SK-N-SH (cell line): ENCODE measurements around the gene LAMA4. TPM values are rescaled to one million over a fixed set of nuclear protein-coding genes. Genes with fewer than 3 reads are reported as not detected.

Source experiments
- CTCF ChIA-PET: fragments of 300-600, 350-600 bp; formaldehyde crosslinking; extraction: SDS; loops from one replicate; lab custom pipeline; 2021; lab: Yijun Ruan, JAX
- POLR2A ChIA-PET: fragments of 350-600 bp; sonication (Branson Sonifier 250); formaldehyde crosslinking; extraction: SDS; loops from one replicate; lab custom pipeline; 2020; ENCODE audit warnings: antibody characterized with exemption, inconsistent platforms; lab: Yijun Ruan, JAX
- DNase-seq: peaks from one replicate; pipeline ENCODE4 v3.0.0; 2012
- H2AFZ ChIP-seq: fragments of 200-600 bp; sonication (generic); 2 replicates; pipeline ENCODE4 v1.8.1; 2016; ENCODE audit warnings: antibody characterized with exemption, mild to moderate bottlenecking, low read depth
- H3F3A ChIP-seq: fragments of 200-600 bp; sonication (generic); replicated peaks from 2 replicates; pipeline ENCODE3; 2016; ENCODE audit warnings: antibody characterized with exemption, mild to moderate bottlenecking; ENCODE audit not compliant: insufficient read depth
- H3K27ac ChIP-seq, 2 experiments: fragments of 200-500 bp in 1 of 2; fragments of 200-600 bp in 1 of 2; sonication (Bioruptor generic) in 1 of 2; sonication (generic), shearing (Covaris generic) in 1 of 2; 2 replicates each; pipeline versions ENCODE4 v1.5.1 to v1.6.1; 2014 to 2016; ENCODE audit warnings: low read depth in 2 of 2, inconsistent platforms in 1 of 2, low read length in 1 of 2, mild to moderate bottlenecking in 1 of 2, mixed read lengths in 1 of 2
- H3K27me3 ChIP-seq: fragments of 200-600 bp; sonication (generic), shearing (Covaris generic); 2 replicates; pipeline ENCODE4 v1.6.1; 2016; ENCODE audit warnings: mixed run types; ENCODE audit not compliant: insufficient read depth
- H3K36me3 ChIP-seq, 2 experiments: fragments of 200-500 bp in 1 of 2; fragments of 200-600 bp in 1 of 2; sonication (Bioruptor generic) in 1 of 2; sonication (generic) in 1 of 2; replicated peaks in 1 of 2; 2 replicates each; pipeline versions ENCODE3 to v1.5.1; 2014 to 2016; ENCODE audit warnings: low read length in 1 of 2, mild to moderate bottlenecking in 1 of 2; ENCODE audit not compliant: insufficient read depth in 2 of 2, control insufficient read depth in 1 of 2
- H3K4me1 ChIP-seq, 2 experiments: fragments of 200-500 bp in 1 of 2; fragments of 200-600 bp in 1 of 2; sonication (Bioruptor generic) in 1 of 2; sonication (generic), shearing (Covaris generic) in 1 of 2; 2 replicates each; pipeline versions ENCODE4 v1.5.1 to v1.6.1; 2014 to 2016; ENCODE audit warnings: low read depth in 1 of 2, low read length in 1 of 2, mixed run types in 1 of 2; ENCODE audit not compliant: insufficient read depth in 2 of 2, control insufficient read depth in 1 of 2
- H3K4me2 ChIP-seq: fragments of 200-600 bp; sonication (generic), shearing (Covaris generic); 2 replicates; pipeline ENCODE4 v1.6.1; 2017; ENCODE audit warnings: mixed run types
- H3K4me3 ChIP-seq, 2 experiments: fragments of 200-500 bp in 1 of 2; fragments of 200-600 bp in 1 of 2; sonication (Bioruptor generic) in 1 of 2; sonication (generic), shearing (Covaris generic) in 1 of 2; 2 replicates each; pipeline versions ENCODE4 v1.5.1 to v1.8.1; 2014 to 2016; ENCODE audit warnings: low read depth in 2 of 2, inconsistent platforms in 1 of 2, low read length in 1 of 2, mild to moderate bottlenecking in 1 of 2, mixed read lengths in 1 of 2, moderate library complexity in 1 of 2
- H3K79me2 ChIP-seq: fragments of 200-600 bp; sonication (generic); 2 replicates; pipeline ENCODE4 v1.8.1; 2017; ENCODE audit warnings: mild to moderate bottlenecking; ENCODE audit not compliant: insufficient read depth
- H3K9ac ChIP-seq: fragments of 200-600 bp; sonication (generic); 2 replicates; pipeline ENCODE4 v1.6.1; 2017; ENCODE audit warnings: mixed run types
- H3K9me2 ChIP-seq: fragments of 200-600 bp; sonication (generic); 2 replicates; pipeline ENCODE4 v1.6.1; 2017; ENCODE audit warnings: mixed run types
- H3K9me3 ChIP-seq: fragments of 200-600 bp; sonication (generic); 2 replicates; pipeline ENCODE4 v1.6.1; 2017; ENCODE audit warnings: mixed run types, mild to moderate bottlenecking, moderate library complexity
- H4K20me1 ChIP-seq: fragments of 200-600 bp; sonication (generic); 2 replicates; pipeline ENCODE4 v1.6.1; 2017; ENCODE audit warnings: mild to moderate bottlenecking, mixed run types; ENCODE audit not compliant: insufficient read depth
- CHD2 ChIP-seq: fragments of 150-350 bp; IDR thresholded peaks from 2 replicates; pipeline ENCODE4 v1.6.1; 2018; ENCODE audit warnings: low read length; ENCODE audit not compliant: partially characterized antibody
- EP300 ChIP-seq, 2 experiments: IDR thresholded peaks; 2 replicates each; pipeline versions ENCODE4 v1.4.0 to v1.6.1; 2012; ENCODE audit warnings: borderline replicate concordance in 1 of 2, low read depth in 1 of 2, low read length in 1 of 2
- EZH2phosphoT487 ChIP-seq: fragments of 200-600 bp; sonication (generic); IDR thresholded peaks from 2 replicates; pipeline ENCODE4 v1.6.1; 2017; ENCODE audit warnings: low read depth, mixed run types, mild to moderate bottlenecking, antibody characterized with exemption, moderate library complexity, borderline replicate concordance
- FOXJ3 ChIP-seq: sonication (generic); formaldehyde crosslinking; IDR thresholded peaks from 2 replicates; pipeline ENCODE4 v1.5.1; 2020; ENCODE audit warnings: mild to moderate bottlenecking, missing genetic modification reagents
- FOXM1 ChIP-seq: IDR thresholded peaks from 2 replicates; pipeline ENCODE4 v1.4.0; 2012; ENCODE audit warnings: low read depth, mild to moderate bottlenecking
- GATA2 ChIP-seq: sonication (generic); formaldehyde crosslinking; IDR thresholded peaks from 2 replicates; pipeline ENCODE4 v1.5.0; 2020; ENCODE audit warnings: mild to moderate bottlenecking, missing genetic modification reagents
- JUND ChIP-seq: IDR thresholded peaks from 2 replicates; pipeline ENCODE4 v1.4.0; 2012
- MEF2A ChIP-seq: IDR thresholded peaks from 2 replicates; pipeline ENCODE4 v1.4.0; 2012; ENCODE audit warnings: low read depth, borderline replicate concordance
- NFIC ChIP-seq: IDR thresholded peaks from 2 replicates; pipeline ENCODE4 v1.4.0; 2012; ENCODE audit warnings: borderline replicate concordance
- NRF1 ChIP-seq: IDR thresholded peaks from 2 replicates; pipeline ENCODE4 v1.6.1; 2012; ENCODE audit warnings: low read depth, mild to moderate bottlenecking, low read length
- POLR2AphosphoS5 ChIP-seq: IDR thresholded peaks from 2 replicates; pipeline ENCODE4 v1.6.1; 2012; ENCODE audit warnings: low read depth, low read length
- RAD21 ChIP-seq: IDR thresholded peaks from 2 replicates; pipeline ENCODE4 v1.6.1; 2012; ENCODE audit warnings: mild to moderate bottlenecking, low read length
- RFX5 ChIP-seq: IDR thresholded peaks from 2 replicates; pipeline ENCODE4 v1.6.1; 2012; ENCODE audit warnings: mild to moderate bottlenecking, improper control_type of control experiment, low read length
- SIN3A ChIP-seq: IDR thresholded peaks from 2 replicates; pipeline ENCODE4 v1.6.1; 2012; ENCODE audit warnings: low read depth, mild to moderate bottlenecking, low read length, moderate library complexity, borderline replicate concordance
- TAF1 ChIP-seq: IDR thresholded peaks from 2 replicates; pipeline ENCODE4 v1.6.1; 2012; ENCODE audit warnings: low read depth, mild to moderate bottlenecking, low read length, moderate library complexity, borderline replicate concordance
- TCF12 ChIP-seq: IDR thresholded peaks from 2 replicates; pipeline ENCODE4 v1.4.0; 2012
- TEAD4 ChIP-seq: IDR thresholded peaks from 2 replicates; pipeline ENCODE4 v1.4.0; 2012; ENCODE audit warnings: mild to moderate bottlenecking, borderline replicate concordance; ENCODE audit not compliant: insufficient read depth
- WGBS: methylation state at CpG from one replicate; pipeline ENCODE4 v1.1.6; 2017; ENCODE audit warnings: low lambda C conversion rate; 5-methylcytosine and 5-hydroxymethylcytosine counted together
- polyA plus RNA-seq, 3 experiments: library from polyadenylated mRNA; depleted of rRNA; stranded (reverse); fragments of >200 nt; gene quantifications; 2 replicates each; pipeline ENCODE4 v1.2.3, GENCODE V29; 2012
- TF ChIP-seq, protein P1 (sequence below): fragments of 200-600 bp; sonication (generic); IDR thresholded peaks from 2 replicates; pipeline ENCODE4 v1.6.1; 2017; ENCODE audit warnings: antibody characterized with exemption, mild to moderate bottlenecking, moderate library complexity
- TF ChIP-seq, protein P2 (sequence below): IDR thresholded peaks from 2 replicates; pipeline ENCODE4 v1.4.0; 2012; ENCODE audit warnings: low read depth, borderline replicate concordance
- TF ChIP-seq, protein P3 (sequence below): IDR thresholded peaks from 2 replicates; pipeline ENCODE4; 2012
- TF ChIP-seq, protein P4 (sequence below): IDR thresholded peaks from 2 replicates; pipeline ENCODE4 v1.4.0; 2012; ENCODE audit warnings: low read depth

Gene LAMA4
- polyA plus RNA-seq, 1 of the 3 experiments (the other 2 are of a cell fraction): 9.4 TPM

DNA sequence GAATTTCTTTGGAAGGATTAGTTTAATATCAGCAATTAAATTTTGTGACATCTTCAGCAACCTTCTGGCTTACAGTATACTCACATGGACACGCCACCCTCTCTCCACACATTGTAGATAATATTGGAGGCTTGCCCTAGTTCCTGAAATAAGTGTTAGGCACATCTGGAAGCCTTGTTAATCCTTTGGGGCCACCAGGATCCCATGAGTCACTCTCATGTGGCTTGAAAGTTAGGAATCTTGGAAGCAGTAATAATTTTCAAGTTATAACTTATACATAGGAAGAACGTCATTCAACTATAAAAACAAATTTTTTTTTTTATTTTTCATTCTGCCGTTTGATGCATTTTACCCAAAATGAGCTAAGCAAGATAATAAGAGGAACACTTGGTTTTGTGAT is 20.5 kb downstream of the LAMA4 start:
- CTCF ChIA-PET: interaction anchor here (0.6 to 3.7 kb wide), 4 partner anchors 12 to 124 kb away, joined by 3 to 13 read pairs (median 6); no protein-coding TSS in a partner anchor
- Histone ChIP-seq H3K9me3 (no peaks in the 10 kb centered on the region), H3F3A (peaks cover 18% of the 10 kb centered on the region), H3K9ac (no peak overlapping the region), H3K4me2 (peak overlapping the region; percentile 62; the same call in 1 of the 2 replicates), H3K27ac (peak overlapping the region; percentile 92 to 97), H3K79me2 (no peaks in the 10 kb centered on the region), H3K27me3 (no peaks in the 10 kb centered on the region), H3K36me3 (no peaks in the 10 kb centered on the region), H2AFZ (no peak overlapping the region), H3K4me3 (no peak overlapping the region), H3K4me1 (peaks cover 23 to 48% of the 10 kb centered on the region in 2 experiments), H4K20me1 (no peaks in the 10 kb centered on the region), H3K9me2 (no peaks in the 10 kb centered on the region)
- POLR2A ChIA-PET: interaction anchor here (1.4 kb wide), 1 partner anchor 35 kb away, joined by 8 read pairs; no protein-coding TSS in a partner anchor
- no peak for DNase-seq
- WGBS: 71% methylated on average over 3 of the region's 3 CpGs
- TF ChIP-seq NRF1: no peak
- no peak for TF ChIP-seq FOXM1
- TF ChIP-seq EP300 (IDR thresholded peaks at IDR 0.05; ENCODE audit: borderline replicate concordance in 1 of 2, low read depth in 1 of 2, low read length in 1 of 2): no peak
- TF ChIP-seq, protein P1, sequence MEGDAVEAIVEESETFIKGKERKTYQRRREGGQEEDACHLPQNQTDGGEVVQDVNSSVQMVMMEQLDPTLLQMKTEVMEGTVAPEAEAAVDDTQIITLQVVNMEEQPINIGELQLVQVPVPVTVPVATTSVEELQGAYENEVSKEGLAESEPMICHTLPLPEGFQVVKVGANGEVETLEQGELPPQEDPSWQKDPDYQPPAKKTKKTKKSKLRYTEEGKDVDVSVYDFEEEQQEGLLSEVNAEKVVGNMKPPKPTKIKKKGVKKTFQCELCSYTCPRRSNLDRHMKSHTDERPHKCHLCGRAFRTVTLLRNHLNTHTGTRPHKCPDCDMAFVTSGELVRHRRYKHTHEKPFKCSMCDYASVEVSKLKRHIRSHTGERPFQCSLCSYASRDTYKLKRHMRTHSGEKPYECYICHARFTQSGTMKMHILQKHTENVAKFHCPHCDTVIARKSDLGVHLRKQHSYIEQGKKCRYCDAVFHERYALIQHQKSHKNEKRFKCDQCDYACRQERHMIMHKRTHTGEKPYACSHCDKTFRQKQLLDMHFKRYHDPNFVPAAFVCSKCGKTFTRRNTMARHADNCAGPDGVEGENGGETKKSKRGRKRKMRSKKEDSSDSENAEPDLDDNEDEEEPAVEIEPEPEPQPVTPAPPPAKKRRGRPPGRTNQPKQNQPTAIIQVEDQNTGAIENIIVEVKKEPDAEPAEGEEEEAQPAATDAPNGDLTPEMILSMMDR: no peak
- TF ChIP-seq, protein P2, sequence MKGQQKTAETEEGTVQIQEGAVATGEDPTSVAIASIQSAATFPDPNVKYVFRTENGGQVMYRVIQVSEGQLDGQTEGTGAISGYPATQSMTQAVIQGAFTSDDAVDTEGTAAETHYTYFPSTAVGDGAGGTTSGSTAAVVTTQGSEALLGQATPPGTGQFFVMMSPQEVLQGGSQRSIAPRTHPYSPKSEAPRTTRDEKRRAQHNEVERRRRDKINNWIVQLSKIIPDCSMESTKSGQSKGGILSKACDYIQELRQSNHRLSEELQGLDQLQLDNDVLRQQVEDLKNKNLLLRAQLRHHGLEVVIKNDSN: no peak

DNA sequence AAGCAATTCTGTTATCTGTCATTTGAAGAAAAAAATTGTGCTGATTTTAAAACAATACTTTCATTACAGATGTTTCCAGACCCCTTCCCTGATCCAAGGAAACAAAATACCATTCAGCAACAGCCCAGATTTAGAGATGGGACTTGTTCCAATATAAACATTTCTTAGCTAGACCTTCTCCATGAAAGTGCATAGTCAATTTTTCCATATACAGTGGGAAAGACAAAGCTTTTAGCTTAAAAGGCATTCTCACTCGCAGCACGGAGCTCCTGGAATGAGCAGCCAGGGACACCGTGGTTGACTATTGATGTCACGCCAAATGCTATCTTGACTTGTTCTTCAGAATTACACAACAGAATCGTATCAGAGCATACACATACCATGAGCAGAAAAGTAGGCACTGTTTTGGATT is 21.5 kb downstream of the LAMA4 start:
- Histone ChIP-seq H3K4me1 (peaks cover 23 to 48% of the 10 kb centered on the region in 2 experiments), H3F3A (peaks cover 18% of the 10 kb centered on the region), H3K79me2 (no peaks in the 10 kb centered on the region), H4K20me1 (no peaks in the 10 kb centered on the region), H3K9me3 (no peaks in the 10 kb centered on the region), H3K4me3 (peak overlapping the region; percentile 10 to 16; a peak in 3 of 4 replicates), H3K27me3 (no peaks in the 10 kb centered on the region), H3K9me2 (no peaks in the 10 kb centered on the region), H2AFZ (no peak overlapping the region), H3K27ac (peak overlapping the region; percentile 92 to 97), H3K9ac (peak overlapping the region; percentile 40; the same call in 1 of the 2 replicates), H3K36me3 (no peaks in the 10 kb centered on the region), H3K4me2 (peak overlapping the region; percentile 62)
- ChIA-PET POLR2A (interaction anchor here (1.4 kb wide), 1 partner anchor 34 kb away, joined by 8 read pairs; no protein-coding TSS in a partner anchor), CTCF (interaction anchor here (1.0 to 3.7 kb wide), 7 partner anchors 10 to 52 kb away, joined by 3 to 13 read pairs (median 3); no protein-coding TSS in a partner anchor)
- DNase-seq: peak; percentile 59
- 8% methylated on average over 5 of the region's 5 CpGs for WGBS
- TF ChIP-seq TCF12: peak; percentile 83
- no peak for TF ChIP-seq EZH2phosphoT487
- TF ChIP-seq GATA2 (CRISPR knock-in tag): peak; percentile 74
- TF ChIP-seq, protein P1: no peak
- 0 out of 2 replicates have a peak, but pooled peaks have one; percentile 1 for TF ChIP-seq RAD21
- no peak for TF ChIP-seq CHD2
- TF ChIP-seq MEF2A: no peak
- 0 out of 2 replicates have a peak, but pooled peaks have one; percentile 51 for TF ChIP-seq TEAD4
- no peak for TF ChIP-seq TAF1
- TF ChIP-seq, protein P3, sequence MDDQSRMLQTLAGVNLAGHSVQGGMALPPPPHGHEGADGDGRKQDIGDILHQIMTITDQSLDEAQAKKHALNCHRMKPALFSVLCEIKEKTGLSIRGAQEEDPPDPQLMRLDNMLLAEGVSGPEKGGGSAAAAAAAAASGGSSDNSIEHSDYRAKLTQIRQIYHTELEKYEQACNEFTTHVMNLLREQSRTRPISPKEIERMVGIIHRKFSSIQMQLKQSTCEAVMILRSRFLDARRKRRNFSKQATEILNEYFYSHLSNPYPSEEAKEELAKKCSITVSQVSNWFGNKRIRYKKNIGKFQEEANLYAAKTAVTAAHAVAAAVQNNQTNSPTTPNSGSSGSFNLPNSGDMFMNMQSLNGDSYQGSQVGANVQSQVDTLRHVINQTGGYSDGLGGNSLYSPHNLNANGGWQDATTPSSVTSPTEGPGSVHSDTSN: peak; percentile 53; the same call in 1 of the 2 replicates
- peak; percentile 51 to 71; a peak in 2 of 4 replicates for TF ChIP-seq EP300 (IDR thresholded peaks at IDR 0.05; ENCODE audit: borderline replicate concordance in 1 of 2, low read depth in 1 of 2, low read length in 1 of 2)
- peak; percentile 57; the same call in 1 of the 2 replicates for TF ChIP-seq POLR2AphosphoS5
- TF ChIP-seq, protein P4, sequence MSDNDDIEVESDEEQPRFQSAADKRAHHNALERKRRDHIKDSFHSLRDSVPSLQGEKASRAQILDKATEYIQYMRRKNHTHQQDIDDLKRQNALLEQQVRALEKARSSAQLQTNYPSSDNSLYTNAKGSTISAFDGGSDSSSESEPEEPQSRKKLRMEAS: 0 out of 2 replicates have a peak, but pooled peaks have one; percentile 15
- TF ChIP-seq RFX5: no peak
- no peak for TF ChIP-seq SIN3A
- no peak for TF ChIP-seq NRF1
- peak; percentile 90 for TF ChIP-seq NFIC
- peak; percentile 52; the same call in 1 of the 2 replicates for TF ChIP-seq FOXJ3 (CRISPR knock-in tag)
- TF ChIP-seq JUND: peak; percentile 35
